AG04449 (cell line): ENCODE data around the gene ZNF74.
A peak's percentile ranks its signal among the peaks of the same experiment; 100 is the strongest.
"Not testable (repeated sequence)": the region's sequence is repeated elsewhere in the genome, so short reads cannot be mapped to it uniquely, and the experiment has no call there.

Experiments used
- CTCF ChIA-PET: fragments of 350-600 bp; formaldehyde crosslinking; extraction: SDS; loops from one replicate; lab custom pipeline; 2021; ENCODE audit warnings: antibody characterized with exemption; lab: Yijun Ruan, JAX
- POLR2A ChIA-PET: fragments of 400-600, 350-600 bp; formaldehyde crosslinking; extraction: SDS; loops from one replicate; lab custom pipeline; 2020; ENCODE audit warnings: antibody characterized with exemption, inconsistent platforms; lab: Yijun Ruan, JAX
- DNase-seq: peaks from one replicate; pipeline ENCODE4 v3.0.0-alpha.2; 2010; ENCODE audit warnings: low read depth, low spot score
- H3K4me3 ChIP-seq: 2 replicates; pipeline ENCODE4 v1.5.1; 2011; ENCODE audit warnings: low read depth, mild to moderate bottlenecking, control low read depth, low read length
- CTCF ChIP-seq: IDR thresholded peaks from one replicate; pipeline ENCODE4 v1.5.1; 2011; ENCODE audit warnings: mild to moderate bottlenecking, moderate library complexity, low read length, control low read depth, inconsistent platforms; ENCODE audit not compliant: insufficient read depth; ENCODE audit errors: missing control alignments

The ZNF74 gene

GRCh38 chr22:20388200-20388599 is 5.8 kb upstream of the ZNF74 start:
- ChIA-PET CTCF (no interaction called here), POLR2A (interaction anchor here (0.7 kb wide), 1 partner anchor 26 kb away, joined by 3 read pairs; no protein-coding TSS in a partner anchor)
- TF ChIP-seq CTCF, result no peak
- H3K4me3 ChIP-seq, result no peak overlapping the region
- no peak for DNase-seq

DNA sequence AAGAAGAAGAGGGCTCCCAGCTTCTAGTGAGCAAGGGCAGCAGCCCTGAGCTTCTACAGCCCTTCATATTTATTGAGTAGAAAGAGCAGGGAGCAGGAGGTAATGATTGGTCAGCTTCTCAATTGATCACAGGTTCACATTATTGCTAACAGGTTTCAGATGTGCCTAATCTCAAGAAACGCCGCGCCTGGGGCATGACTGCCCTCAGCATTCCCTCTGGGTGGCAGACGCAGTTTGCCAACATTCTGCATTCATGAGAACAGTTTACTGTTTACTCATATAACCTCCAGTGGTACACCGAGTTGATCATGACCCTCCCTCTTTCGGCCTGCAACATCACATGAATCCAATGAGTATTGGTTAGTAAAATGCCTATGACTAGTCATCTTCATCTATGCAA is 4.7 kb upstream of the ZNF74 start:
- ChIA-PET CTCF (no interaction called here), POLR2A (no interaction called here)
- TF ChIP-seq CTCF, result no peak
- DNase-seq, result no peak
- H3K4me3 ChIP-seq, result no peak overlapping the region

DNA sequence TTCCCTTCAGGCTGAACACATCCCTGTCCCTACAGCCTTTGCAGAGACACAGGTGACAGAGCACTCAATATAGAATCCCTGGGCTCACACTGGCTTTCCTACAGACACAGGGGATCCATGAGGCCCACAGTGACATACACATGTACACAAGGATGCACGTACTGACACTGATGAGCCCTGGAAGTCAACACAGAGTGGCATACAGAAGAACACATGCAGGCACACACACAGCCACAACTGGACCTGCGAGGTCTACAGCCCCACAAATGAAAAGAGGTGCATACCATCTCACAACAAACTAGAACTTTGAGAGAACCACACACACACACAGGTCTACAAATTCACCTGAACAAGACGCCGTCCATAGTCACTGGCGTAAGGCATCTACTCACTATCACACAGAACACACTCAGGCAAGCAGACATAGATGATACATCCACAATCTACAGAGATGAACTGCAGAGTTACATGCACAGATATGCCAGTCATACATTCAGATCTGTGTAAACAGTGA is 3.5 kb upstream of the ZNF74 start:
- no peak overlapping the region for H3K4me3 ChIP-seq
- POLR2A ChIA-PET, result no interaction called here
- no peak for TF ChIP-seq CTCF
- CTCF ChIA-PET, result no interaction called here
- no peak for DNase-seq

- ChIA-PET POLR2A (no interaction called here), CTCF (no interaction called here)
- TF ChIP-seq CTCF, result no peak
- no peak overlapping the region for H3K4me3 ChIP-seq
- no peak for DNase-seq
Observed at GRCh38 chr22:20391222-20391621, 2.7 kb upstream of the ZNF74 start.

GRCh38 chr22:20392365-20392881 is 1.5 kb upstream of the ZNF74 start:
- DNase-seq, POLR2A ChIA-PET, H3K4me3 ChIP-seq, CTCF ChIA-PET: not testable (repeated sequence)

DNA sequence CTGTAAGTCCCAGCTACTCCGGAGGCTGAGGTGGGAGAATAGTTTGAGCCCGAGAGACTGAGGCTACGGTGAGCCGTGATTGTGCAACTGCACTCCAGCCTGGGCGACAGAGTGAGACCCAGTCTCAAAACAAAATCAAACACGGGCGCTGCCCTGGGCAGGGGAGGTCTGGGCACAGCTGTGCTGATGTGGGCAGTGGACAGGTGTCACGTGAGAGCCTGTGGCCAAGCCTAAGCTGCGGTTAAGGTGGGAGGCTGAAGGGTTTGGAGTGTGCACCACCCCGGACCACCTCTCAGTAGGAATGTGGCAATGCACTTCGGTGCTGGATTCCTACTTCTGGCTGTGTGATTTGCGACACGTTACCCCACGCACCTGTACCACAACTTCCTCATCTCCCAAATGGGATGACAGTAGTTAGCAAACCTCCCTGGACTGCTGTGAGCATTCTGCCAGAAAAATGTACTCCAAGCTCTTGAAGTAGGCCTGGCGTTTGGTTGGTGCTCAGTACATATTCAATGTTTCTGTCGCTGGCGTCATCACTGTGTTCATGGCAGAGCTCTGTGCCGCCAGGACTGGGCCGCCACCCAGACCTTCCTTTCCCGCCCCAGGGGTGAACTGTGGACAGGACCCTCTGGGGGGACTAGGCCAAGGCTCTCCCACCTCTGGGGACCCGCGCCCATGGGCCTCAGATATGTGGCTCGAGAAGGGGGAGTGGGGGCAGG is 807 bp upstream of the ZNF74 start:
- POLR2A ChIA-PET, result interaction anchor here (0.7 to 1.0 kb wide), 2 partner anchors 25 to 74 kb away, joined by 3 to 5 read pairs; partner anchors contain the start of gene DGCR6L
- TF ChIP-seq CTCF, result no peak
- H3K4me3 ChIP-seq, result peak overlapping the region; percentile 81
- no peak for DNase-seq
- CTCF ChIA-PET, result interaction anchor here (1.0 to 1.5 kb wide), 4 partner anchors 10 to 15 kb away, joined by 3 to 5 read pairs (median 3); no protein-coding TSS in a partner anchor
